GM18858 (cell line): ENCODE measurements around the gene EXD3.
"Not testable (repeated sequence)": the region's sequence is repeated elsewhere in the genome, so short reads cannot be mapped to it uniquely, and the experiment has no call there.

Source experiments
- ATAC-seq: cut with Tn5 transposase; IDR thresholded peaks from one replicate; pipeline ENCODE4 v1.9.1; 2021; ENCODE audit not compliant: unreplicated experiment

The EXD3 gene

DNA sequence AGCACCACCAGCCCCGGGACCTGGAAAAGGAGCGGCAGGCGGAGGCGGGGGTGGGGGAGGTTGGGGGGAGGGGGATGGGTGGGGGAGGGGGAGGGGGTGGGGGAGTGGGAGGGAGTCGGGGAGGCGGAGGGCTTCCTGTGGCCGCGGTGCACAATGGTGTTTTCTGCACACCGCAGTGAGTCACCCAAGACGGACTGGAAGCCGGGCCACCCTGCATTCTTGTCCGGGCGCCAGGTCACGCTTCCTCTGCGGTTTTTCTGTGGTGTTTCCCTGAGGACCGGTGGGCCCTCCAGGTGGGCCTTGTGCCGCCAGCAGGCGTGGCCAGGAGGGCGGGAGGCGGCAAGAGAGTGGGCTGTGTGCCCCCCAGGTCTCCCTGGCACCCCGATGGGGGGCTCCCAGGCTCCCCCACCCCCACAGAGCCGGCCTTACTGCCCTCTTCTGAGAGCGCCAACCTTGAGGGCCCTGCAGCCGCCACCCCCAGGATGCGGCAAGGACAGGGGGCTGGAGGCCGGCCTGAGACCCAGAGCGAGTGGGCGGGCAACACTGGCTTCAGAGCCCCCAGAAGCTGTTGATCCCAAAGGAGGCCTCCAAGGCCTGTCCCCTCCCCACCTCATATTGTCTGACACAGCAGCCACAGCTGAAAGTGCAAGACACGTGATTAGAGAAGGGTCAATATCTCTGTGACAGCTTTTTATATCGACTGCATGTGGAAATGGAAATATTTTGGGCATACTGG, 11.1 kb downstream of the EXD3 start:
- no peak for ATAC-seq

DNA sequence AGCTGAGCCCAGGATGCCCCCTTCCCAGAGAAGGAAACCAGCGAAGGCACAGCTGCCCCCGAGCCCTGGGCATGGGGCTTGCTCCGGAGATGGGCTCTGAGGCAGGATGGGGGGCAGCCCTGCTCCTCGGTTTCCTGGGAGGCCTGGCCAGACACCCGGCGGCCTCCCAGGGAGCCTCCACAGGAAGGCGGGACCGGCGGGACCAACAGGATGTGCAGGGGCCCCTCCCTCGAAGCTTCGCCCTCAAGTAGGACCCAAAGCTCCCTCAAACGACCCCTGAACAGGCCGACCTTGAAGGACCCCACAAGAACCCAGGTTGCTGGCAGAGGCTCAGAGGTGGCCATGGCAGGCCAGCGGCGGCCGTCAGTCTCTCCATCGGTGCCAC, 11.7 kb downstream of the EXD3 start:
- ATAC-seq: no peak

DNA sequence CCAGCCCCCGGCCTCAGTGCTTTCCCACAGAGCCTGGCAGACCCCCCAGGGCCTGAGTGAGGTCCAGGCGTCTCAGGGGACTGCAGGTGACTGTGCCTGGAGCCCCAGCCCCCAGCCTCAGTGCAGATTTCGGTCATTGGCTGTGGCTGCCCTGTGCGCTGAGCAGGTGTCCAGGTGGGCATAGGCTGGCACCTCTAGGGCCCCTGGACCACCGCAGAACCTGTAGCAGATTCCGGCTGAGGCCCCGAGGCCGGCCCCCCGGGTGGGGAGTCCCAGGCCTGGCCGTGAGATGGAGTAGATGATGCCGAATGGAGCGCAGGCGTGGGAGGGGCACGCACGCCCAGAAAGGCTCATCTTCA, 12.1 kb downstream of the EXD3 start:
- no peak for ATAC-seq

DNA sequence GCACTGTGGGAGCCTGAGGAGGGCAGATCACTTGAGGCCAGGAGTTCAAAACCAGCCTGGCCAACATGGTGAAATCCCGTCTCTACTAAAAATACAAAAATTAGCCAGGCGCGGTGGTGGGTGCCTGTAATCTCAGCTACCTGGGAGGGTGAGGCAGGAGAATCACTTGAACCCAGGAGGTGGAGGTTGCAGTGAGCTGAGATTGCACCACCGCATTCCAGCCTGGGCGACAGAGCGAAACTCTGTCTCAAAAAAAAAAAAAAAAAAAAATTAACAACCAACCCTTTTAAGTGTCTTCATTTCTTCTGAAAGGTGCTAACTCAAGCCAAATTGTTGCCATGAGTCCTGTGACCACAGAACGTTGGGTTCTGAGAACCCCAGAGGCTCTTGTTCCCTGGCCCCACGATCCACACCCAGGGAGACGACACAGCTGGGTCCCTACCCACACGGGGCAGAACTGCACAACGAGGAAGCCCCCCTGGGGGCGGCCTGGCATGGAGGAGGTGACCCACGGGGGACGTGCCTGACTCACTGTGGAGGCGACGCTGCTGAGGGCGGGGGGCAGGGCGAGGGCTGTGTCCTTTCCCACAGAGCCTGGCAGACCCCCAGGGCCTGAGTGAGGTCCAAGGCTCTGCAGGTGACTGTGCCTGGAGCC, 12.6 kb downstream of the EXD3 start:
- not testable (repeated sequence) for ATAC-seq

DNA sequence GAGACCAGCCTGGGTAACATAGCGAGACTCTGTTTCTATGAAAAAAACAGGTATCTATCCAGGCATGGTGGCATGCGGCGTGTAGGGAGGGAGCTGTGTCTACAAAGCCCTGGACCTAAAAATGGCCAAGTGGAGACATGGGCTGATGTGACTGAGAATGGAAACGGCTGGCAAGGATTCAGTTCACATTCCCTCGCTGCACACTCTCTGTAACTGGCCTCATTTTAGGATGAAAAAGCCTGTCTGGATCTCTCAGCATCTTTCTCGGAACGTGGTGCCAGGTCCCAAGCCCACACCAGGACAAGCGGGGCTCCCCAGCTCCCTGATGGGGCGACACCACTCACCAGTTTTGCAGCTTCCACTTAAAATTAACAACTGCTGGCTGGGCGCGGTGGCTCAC, 13.4 kb downstream of the EXD3 start:
- no peak for ATAC-seq

DNA sequence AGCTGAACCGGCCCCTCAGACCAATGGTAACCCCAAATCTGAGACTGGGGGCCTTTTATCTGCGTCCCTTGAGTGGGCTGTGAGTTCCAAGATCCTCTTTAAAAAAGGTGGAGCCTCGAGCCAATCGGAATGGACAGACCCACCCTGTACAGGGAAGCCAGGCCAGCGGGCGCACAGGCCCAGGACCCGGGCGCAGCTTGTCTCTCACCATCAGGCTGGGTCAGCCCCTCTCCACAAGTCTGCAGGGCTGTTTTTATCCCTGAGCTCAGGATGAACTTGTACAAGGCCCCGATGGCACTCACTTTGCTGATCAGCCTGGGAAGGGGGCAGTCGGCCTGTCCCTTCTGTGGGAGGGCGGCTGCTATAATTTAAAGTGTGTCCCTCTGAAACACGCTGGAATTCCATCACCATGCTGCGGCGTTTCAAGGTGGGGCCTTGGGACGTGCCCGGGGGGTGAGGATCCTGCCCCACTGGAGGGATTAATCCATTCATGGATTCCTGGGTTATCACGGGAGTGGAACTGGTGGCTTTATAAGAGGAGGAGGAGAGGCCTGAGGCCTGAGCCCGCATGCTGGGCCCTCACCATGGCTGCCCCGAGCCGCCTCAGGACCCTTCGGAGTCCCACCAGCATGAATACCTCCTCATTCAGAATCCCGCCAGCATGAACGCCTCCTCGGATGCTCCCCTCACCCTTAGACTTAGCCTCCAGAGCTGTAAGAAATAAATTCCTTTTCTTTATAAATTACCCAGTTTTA, 14.1 kb downstream of the EXD3 start:
- no peak for ATAC-seq

DNA sequence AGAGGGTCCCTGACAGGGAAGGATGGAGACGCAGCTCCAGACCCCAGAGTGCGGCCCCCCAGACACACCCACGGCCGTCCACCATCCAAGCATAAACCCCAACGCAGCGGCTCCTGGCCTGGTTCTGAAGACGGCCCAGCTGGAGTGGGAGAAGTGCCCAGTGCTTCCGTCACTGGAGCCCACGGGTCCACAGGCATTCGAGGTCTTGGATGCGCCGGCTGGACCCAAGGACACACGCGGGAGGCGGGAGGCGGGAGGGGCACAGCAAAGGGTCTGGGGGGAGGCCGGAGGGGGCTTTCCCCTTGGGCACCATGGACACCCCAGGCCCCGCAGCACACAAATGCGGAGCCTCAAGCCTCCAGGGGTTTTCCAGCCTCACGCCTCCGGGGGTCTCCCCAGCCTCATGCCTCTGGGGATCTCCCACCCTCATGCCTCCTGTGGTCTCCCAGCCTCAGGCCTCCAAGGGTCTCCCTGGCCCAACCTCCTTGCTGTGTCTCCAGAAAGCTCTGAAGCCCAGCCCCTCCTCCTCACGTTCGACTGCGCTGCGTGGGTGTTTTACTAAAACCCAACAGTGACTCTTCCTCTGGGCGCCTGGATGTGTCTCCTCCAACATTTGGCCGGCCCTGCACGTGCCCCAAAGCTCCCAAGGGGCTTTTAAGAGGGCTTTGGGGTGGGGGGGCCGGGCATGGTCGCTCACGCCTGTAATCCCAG, 15.2 kb downstream of the EXD3 start:
- ATAC-seq: no peak

DNA sequence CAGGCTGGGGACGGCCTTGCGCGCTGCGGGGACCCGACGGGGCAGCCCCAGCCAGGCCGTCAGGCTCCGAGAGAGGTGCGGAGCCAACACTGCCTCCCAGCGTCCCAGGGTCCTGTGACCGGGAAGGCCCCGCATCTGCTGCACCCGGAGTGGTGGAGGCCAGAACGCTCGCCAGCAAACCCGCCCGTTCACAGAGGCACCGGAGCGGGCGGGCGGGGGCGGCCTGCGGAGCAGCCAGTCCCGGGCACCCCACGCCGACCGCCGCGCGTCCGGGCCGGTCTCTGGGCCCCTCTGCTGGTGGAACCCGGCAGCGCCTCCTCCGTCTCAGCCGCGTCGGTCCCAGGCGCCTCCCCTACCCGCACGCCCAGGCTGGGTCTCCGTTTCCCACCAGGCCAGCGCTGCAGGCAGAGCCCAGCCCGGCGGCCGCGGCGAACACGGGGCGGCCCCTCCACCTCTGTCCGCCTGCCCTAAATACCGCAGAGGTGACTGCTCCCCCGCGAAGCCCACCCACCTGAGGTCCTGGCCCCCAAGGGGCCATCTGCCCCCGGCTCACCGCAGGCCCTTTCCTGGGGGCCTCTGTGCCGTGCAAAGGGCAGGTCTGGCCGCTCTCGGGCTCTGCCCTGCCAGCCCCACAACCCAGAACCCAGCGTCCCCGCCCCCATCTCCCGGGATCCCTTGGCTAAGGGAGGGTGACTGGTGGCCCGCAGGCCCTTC, 15.9 kb downstream of the EXD3 start:
- ATAC-seq: no peak

DNA sequence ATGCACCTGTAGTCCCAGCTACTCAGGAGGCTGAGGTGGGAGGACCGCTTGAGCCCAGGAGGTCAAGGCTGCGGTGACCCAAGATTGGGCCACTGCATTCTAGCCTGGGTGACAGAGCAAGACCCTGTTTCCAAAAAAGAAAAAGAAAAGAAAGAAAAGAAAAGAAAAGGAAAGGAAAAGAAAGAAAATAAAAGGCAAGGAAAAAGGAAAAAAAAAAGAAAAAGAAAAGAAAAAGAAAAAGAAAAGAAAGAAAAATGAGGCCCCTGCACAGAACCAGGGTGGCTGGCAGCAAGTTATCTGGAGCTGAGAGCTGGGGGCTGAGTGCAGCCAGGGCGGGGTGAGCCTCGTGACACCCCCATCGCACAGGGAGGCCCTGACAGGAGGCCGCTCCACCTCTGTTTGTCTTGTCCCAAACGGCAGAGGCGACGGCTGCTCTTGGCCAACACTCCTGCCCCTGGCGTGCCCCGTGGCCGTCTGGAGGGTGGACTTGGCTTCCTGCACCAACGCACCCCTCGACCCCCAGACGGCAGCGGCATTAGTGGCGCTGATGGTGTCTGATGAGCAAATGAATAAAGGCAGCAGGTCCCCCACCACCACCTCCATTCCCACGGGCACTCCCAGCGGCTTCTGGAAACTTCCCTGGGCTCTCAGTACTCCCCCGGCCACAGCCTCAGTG, 16.7 kb downstream of the EXD3 start:
- ATAC-seq: no peak

DNA sequence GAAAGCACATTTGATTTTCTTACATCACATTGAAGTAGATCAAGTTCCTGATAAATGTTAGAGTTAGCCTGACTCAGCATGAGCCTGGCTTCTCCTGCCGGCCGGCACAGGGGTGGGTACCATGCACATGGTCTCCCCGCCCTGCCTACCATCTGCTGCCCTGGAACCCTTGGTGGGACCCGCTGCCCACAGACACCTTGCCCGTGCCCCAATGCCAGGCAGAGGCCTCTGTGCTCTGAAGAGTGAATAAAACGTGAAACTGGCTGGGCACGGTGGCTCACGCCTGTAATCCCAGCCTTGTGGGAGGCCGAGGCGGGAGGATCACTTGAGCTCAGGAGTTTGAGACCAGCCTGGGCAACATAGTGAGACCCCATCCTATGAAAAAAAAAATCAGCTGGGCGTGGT, 17.3 kb downstream of the EXD3 start:
- ATAC-seq: no peak

DNA sequence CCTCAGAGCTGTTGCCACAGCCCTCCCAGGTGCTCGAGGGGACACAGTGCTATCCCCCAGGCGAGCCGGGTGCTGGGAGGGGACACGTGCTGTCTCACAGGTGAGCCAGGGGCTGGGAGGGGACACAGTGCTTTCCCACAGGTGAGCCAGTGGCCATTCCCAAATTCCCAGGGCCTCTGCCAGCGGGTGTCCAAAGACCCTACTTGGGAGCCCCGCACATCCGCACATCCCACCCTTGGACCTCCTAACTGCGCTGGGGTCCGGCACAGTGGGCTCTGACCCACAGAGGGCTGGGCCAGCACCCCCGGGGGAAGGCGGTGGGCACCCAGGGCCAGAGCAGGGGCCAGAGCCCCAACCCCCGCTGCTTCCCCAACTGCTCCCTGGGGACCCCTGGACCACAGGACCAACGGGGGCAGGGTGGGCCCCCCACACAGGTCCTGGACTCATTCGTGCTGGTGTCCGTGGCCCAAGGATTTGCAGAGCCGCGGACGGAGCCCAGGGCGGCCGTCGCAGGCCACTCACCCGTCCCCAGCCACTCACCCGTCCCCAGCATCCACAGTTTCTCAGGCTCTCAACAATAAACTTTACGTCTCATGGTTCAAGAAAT, 17.9 kb downstream of the EXD3 start:
- no peak for ATAC-seq

DNA sequence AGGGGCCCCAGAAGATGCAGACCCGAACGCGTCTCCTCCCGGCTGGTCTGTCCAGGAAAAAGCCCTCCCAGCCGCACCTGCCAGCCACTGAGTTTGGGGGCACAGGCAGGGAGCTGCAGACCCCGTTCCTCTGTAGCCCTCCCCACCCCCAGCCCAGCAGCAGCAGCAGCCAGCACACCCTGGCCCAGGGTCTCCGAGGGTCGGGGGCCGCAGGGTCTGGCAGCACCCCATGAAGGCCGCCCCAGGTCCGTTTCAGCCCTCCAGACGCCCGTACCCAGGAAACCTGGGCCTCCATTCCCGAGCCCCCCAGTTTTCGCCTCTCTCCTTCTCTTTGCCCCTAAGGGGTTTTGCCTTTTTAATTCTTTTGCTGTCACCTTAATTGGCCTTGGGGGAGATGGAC, 19.7 kb downstream of the EXD3 start:
- ATAC-seq: no peak

DNA sequence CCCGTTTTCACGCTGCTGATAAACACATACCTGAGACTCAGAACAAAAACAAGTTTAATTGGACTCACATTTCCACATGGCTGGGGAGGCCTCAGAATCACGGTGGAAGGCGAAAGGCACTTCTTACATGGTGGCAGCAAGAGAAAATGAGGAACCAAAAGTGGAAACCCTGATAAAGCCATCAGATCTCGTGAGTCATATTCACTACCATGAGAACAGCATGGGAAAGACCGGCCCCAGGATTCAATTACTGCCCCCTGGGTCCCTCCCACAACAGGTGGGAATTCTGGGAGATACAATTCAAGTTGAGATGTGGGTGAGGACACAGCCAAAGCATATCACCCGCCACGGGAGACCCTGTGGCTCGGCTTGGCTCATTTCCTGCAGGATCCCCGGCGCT, 20.2 kb downstream of the EXD3 start:
- no peak for ATAC-seq

DNA sequence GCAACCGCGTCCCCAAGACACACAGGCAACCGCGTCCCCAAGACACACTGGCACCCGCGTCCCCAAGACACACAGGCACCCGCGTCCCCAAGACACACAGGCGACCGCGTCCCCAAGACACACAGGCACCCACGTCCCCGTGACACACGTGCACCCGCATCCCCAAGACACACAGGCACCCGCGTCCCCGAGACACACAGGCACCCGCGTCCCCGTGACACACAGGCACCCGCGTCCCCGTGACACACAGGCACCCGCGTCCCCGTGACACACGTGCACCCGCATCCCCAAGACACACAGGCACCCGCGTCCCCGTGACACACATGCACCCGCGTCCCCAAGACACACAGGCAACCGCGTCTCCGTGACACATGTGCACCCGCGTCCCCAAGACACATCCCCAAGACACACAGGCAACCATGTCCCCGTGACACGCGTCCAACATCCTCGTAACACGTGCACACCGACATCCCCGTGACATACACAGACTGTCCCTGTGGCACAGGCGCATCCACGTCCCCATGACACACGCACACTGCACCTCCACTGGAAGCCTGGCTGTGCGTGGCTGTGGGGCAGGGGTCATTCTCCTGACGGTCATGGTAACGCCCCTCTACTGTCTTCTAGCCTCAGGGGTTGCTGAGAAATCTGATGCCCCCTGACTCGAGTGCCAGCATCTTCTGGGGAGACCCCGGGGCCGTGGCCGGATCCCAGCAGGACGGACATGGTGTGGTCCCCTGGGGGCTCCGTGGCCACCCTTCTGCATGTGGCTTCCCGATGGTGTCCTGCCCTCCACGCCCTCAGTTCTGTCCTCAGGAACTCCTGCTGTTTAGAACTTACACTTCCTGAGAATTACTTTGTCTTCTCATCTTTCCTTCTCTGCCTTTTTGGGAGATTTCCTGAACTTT, 24.1 kb downstream of the EXD3 start:
- ATAC-seq: no peak

DNA sequence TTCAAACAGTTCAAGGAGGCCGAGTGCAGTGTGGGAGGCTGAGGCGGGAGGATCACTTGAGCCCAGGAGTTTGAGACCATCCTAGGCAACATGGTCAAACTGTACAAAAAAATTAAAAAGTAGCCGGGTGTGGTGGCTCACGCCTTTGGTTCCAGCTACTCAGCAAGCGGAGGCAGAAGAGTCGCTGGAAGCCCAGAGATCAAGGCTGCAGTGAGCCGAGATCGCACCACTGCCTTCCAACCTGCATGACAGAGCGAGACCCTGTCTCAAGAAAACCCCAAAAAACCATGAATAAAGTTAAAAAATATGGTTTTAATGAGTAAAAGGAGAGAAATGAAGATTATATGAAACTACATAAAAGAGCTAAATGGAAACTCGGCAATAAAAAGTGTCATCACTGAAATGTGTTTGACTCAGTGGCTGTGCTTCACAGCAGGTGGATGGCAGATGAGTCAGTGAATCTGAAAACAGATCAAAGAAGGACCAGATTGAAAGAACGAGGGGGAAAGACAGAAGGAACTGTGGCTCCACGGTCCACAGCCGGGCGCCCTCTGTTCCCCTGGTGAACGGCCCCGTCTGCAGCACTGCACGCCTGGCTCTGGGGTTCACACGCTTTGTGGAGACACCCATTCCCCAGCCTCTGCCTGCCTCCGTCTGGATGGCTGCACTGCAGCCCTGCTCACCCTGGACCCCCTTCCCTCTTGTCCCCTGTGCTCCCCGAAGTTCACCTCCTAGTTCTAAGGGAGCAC, 25.1 kb downstream of the EXD3 start:
- ATAC-seq: no peak

DNA sequence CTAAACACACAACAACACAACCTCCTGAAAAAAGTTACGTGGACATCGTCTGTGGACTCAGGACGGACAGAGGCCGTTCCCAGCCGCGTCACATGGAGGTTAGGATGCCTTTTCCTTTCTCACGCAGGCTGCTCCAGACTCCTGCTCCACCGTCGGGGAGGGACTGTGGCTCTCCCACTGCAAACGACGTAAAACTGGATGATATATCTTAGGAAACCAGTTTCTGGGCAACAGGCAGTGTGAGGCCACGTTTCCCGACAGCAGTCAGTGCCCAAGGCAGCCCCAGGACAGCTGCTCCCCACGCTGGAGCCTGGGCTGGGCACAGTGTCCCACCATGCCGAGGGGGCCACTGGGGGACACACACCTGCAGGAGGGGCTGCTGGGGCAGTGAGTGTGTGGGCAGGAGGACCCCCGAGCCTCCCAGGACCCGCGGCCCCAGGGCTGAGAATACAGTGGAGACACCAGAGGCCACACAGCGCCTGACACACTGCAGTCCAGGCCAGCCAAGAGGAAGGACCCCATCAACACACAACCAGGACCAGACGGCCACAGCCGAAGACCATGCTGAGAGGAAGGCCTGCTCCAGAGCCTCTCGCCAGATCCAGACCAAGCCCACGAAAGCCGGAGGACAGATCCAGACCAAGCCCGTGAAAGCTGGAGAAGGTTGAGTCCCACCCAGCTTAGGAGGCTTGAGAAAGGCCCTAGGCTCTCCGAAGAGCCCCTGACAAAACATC, 26.2 kb downstream of the EXD3 start:
- ATAC-seq: no peak

DNA sequence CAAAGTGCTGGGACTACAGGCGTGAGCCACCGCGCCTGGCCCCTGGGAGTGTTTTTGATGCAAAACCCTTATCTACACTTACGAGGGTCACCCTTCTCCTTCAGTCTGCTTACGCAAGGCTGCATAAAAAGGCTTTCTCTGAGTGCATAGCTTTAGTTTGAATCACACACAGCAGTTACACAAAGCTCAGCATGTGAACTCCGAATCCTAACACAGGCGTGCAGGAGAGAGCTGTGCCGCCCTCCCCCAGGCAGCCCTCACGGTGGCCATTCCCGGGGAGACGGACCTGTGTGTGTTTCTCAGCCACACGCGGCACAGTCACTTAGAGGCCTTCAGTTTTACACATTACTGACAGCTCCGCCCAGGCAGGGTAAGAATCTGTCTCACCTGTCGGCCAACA, 26.7 kb downstream of the EXD3 start:
- ATAC-seq: no peak

DNA sequence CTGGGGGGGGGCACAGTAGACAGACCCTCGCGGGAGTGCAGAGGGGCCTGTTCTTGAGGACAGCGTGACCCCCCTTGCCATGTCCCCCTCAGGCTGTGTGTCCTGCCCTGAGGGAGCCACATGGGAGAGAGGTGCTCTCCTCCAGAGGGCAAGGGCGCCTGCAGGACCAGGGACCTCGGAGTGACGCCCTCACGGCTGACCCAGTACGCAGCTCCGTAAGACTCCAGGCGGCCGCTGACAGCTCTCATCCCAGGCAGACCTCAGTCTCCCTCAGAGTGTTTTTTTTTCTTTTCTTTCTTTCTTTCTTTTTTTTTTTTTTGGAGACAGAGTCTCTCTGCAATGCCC, 27.3 kb downstream of the EXD3 start:
- ATAC-seq: no peak
